AG09309 (cell line): Measurements from ENCODE around the gene TFDP2.
"Not testable (repeated sequence)": the region's sequence is repeated elsewhere in the genome, so short reads cannot be mapped to it uniquely, and the experiment has no call there.

Source experiments
- DNase-seq: peaks from one replicate; pipeline ENCODE4 v3.0.0-alpha.2; 2010; ENCODE audit warnings: low read depth
- H3K4me3 ChIP-seq: 2 replicates; pipeline ENCODE4 v1.5.1; 2011; ENCODE audit warnings: mild to moderate bottlenecking, low read depth, low read length, moderate library complexity; ENCODE audit not compliant: control insufficient read depth
- TF ChIP-seq, protein P1 (sequence below): IDR thresholded peaks from 2 replicates; pipeline ENCODE4 v1.5.1; 2011; ENCODE audit warnings: mild to moderate bottlenecking, low read depth, low read length, inconsistent platforms; ENCODE audit not compliant: insufficient read depth, control insufficient read depth; ENCODE audit errors: missing control alignments

TFDP2 gene

GRCh38 chr3:141913150-141913811 is 236.1 kb downstream of the TFDP2 start:
- DNase-seq, result peak; percentile 29
- TF ChIP-seq, protein P1, sequence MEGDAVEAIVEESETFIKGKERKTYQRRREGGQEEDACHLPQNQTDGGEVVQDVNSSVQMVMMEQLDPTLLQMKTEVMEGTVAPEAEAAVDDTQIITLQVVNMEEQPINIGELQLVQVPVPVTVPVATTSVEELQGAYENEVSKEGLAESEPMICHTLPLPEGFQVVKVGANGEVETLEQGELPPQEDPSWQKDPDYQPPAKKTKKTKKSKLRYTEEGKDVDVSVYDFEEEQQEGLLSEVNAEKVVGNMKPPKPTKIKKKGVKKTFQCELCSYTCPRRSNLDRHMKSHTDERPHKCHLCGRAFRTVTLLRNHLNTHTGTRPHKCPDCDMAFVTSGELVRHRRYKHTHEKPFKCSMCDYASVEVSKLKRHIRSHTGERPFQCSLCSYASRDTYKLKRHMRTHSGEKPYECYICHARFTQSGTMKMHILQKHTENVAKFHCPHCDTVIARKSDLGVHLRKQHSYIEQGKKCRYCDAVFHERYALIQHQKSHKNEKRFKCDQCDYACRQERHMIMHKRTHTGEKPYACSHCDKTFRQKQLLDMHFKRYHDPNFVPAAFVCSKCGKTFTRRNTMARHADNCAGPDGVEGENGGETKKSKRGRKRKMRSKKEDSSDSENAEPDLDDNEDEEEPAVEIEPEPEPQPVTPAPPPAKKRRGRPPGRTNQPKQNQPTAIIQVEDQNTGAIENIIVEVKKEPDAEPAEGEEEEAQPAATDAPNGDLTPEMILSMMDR, result peak; percentile 68
- no peak overlapping the region for H3K4me3 ChIP-seq

- DNase-seq, H3K4me3 ChIP-seq: not testable (repeated sequence)
Measured at GRCh38 chr3:141909986-141910385, 239.4 kb downstream of the TFDP2 start.

DNA sequence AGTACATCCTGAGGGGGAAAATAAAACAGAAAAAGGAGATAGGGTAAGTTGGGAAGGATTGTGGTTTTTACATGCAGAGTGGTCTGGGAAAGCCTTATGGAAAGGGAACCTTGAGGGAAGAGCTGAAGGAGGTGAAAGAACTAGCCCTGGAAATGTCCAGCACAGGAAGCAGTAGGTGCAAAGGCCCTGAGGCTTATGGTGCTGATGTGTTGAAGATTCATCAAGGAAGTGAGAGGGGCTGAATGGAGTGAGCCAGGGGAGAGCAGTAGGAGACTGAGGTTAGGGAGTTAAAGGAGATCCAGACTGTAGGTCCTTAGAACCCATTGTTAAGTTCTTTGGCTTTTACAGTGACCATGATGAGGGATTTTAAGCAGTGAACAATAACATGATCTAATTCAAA is 239.9 kb downstream of the TFDP2 start:
- DNase-seq, result no peak
- no peak overlapping the region for H3K4me3 ChIP-seq
- TF ChIP-seq, protein P1, result no peak

DNA sequence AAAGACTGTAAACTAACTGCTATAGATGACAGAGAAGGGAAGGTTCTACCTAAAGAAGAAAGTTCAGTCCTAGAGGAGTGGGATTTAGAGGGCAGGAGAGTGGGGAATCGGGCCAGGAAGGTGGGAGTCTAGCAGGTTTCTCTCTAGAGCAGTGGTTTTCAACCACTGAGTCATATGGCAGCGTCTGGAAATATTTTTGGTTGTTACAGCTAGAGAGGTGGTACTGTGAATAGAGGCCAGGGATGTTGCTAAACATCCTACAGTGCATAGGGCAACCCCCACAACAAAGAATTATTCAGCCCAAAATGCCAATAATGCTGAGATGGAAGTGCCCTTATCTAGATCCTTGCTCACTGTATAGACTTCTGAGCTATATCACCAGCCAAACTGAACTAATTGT is 244.2 kb downstream of the TFDP2 start:
- TF ChIP-seq, protein P1, result no peak
- no peak for DNase-seq

GRCh38 chr3:141904203-141904602 is 245.1 kb downstream of the TFDP2 start:
- TF ChIP-seq, protein P1, result no peak
- no peak overlapping the region for H3K4me3 ChIP-seq
- no peak for DNase-seq

More for the DNA sequence above, 244.2 kb downstream of the TFDP2 start:
- no peak overlapping the region for H3K4me3 ChIP-seq

DNA sequence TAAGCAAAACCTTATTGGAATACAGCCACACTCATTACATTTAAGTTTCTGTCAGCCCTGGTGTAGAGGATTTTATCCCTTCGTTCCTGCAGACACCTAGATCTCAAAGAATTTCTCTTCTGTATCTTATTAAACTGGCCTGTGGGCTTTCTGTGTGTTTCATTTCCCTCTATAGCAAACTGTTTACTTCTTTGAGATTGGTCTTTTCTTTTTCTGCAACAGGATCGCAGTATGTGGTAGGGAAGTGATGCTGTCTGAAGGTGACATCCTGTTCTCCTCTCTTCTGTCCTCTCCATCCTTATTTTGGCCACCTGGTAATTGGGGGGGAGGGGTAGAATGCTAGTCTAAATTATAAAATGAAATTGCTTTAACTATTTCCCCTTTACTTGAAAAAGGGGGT is 247.4 kb downstream of the TFDP2 start:
- TF ChIP-seq, protein P1, result no peak
- H3K4me3 ChIP-seq, result no peak overlapping the region
- no peak for DNase-seq

- no peak for DNase-seq
- TF ChIP-seq, protein P1, result no peak
- H3K4me3 ChIP-seq, result no peak overlapping the region
Measured at GRCh38 chr3:141900343-141900742, 249.0 kb downstream of the TFDP2 start.
